B cell (primary cell): ENCODE results near the gene MPPE1. TPM values are rescaled to one million over a fixed set of nuclear protein-coding genes. Genes with fewer than 3 reads are reported as not detected.

Source experiments
- ATAC-seq: fragments of 200-7000 bp; cut with Tn5 transposase; one replicate; pipeline ENCODE4 v1.10.0; 2021; ENCODE audit warnings: low read depth, mild to moderate bottlenecking, moderate number of reproducible peaks, moderate library complexity
- CTCF ChIA-PET: fragments of 350-600 bp; sonication (Branson Sonifier 250); formaldehyde crosslinking; loops from one replicate; lab custom pipeline; 2021; ENCODE audit warnings: antibody characterized with exemption, inconsistent platforms; lab: Charles Lee
- POLR2A ChIA-PET: fragments of 350-600 bp; sonication (Branson Sonifier 250); formaldehyde crosslinking; loops from one replicate; lab custom pipeline; 2021; ENCODE audit warnings: antibody characterized with exemption; lab: Charles Lee
- DNase-seq: peaks from one replicate; pipeline ENCODE4 v3.0.0; 2013
- H2AFZ ChIP-seq: 2 replicates; pipeline ENCODE4 v1.6.1; 2012; ENCODE audit warnings: mild to moderate bottlenecking, low read depth, low read length; ENCODE audit not compliant: insufficient read depth, poor library complexity, severe bottlenecking
- H3K27ac ChIP-seq, 2 donors: 1 replicate in 1 of 2; 2 replicates in 1 of 2; pipeline ENCODE4 v1.5.1; 2012 to 2013; ENCODE audit warnings: low read length in 2 of 2, mild to moderate bottlenecking in 2 of 2, moderate library complexity in 1 of 2
- H3K27me3 ChIP-seq, 4 experiments: fragments of 200-600 bp in 1 of 4; sonication (generic) in 1 of 4; replicated peaks in 1 of 4; 1 replicate in 2 of 4; 2 replicates in 2 of 4; pipeline versions ENCODE4 v1.6.1 to v1.7.0; 2013 to 2016; ENCODE audit warnings: low read length in 3 of 4, mild to moderate bottlenecking in 2 of 4, mixed read lengths in 1 of 4, moderate library complexity in 1 of 4; ENCODE audit not compliant: insufficient read depth in 4 of 4, control insufficient read depth in 3 of 4; ENCODE audit errors: control extremely low read depth in 1 of 4
- H3K36me3 ChIP-seq, 2 experiments: replicated peaks in 1 of 2; 1 replicate in 1 of 2; 2 replicates in 1 of 2; pipeline versions ENCODE4 v1.6.1 to v1.7.1; 2013; ENCODE audit warnings: low read length in 1 of 2; ENCODE audit not compliant: insufficient read depth in 2 of 2, control insufficient read depth in 1 of 2; ENCODE audit errors: control extremely low read depth in 1 of 2, extremely low read depth in 1 of 2
- H3K4me1 ChIP-seq, 2 donors: fragments of 200-600 bp in 1 of 2; sonication (generic) in 1 of 2; 1 replicate in 1 of 2; 2 replicates in 1 of 2; pipeline versions ENCODE4 v1.5.1 to v1.6.1; 2013 to 2017; ENCODE audit warnings: low read length in 2 of 2; ENCODE audit not compliant: control insufficient read depth in 2 of 2, insufficient read depth in 2 of 2
- H3K4me2 ChIP-seq: replicated peaks from 2 replicates; pipeline ENCODE3; 2012; ENCODE audit warnings: mild to moderate bottlenecking, low read depth, low read length; ENCODE audit not compliant: poor library complexity, severe bottlenecking
- H3K4me3 ChIP-seq, 5 experiments: fragments of 200-600 bp in 1 of 5; sonication (generic) in 1 of 5; 1 replicate in 3 of 5; 2 replicates in 2 of 5; pipeline versions ENCODE4 v1.5.1 to v1.7.0; 2011 to 2016; ENCODE audit warnings: low read length in 4 of 5, mild to moderate bottlenecking in 4 of 5, low read depth in 2 of 5, control low read depth in 1 of 5, moderate library complexity in 1 of 5; ENCODE audit not compliant: insufficient read depth in 1 of 5; ENCODE audit errors: control extremely low read depth in 1 of 5, extremely low read depth in 1 of 5
- H3K79me2 ChIP-seq: fragments of 200-600 bp; sonication (generic); one replicate; pipeline ENCODE4 v1.6.0; 2016; ENCODE audit warnings: low read length; ENCODE audit not compliant: control insufficient read depth, insufficient read depth
- H3K9ac ChIP-seq: fragments of 200-600 bp; sonication (generic); 2 replicates; pipeline ENCODE4 v1.6.1; 2017; ENCODE audit warnings: mild to moderate bottlenecking, low read length, moderate library complexity
- H3K9me3 ChIP-seq, 3 donors: one replicate each; pipeline versions ENCODE4 v1.6.1 to v1.7.1; 2013; ENCODE audit warnings: low read length in 2 of 3; ENCODE audit not compliant: control insufficient read depth in 2 of 3, insufficient read depth in 1 of 3; ENCODE audit errors: control extremely low read depth in 1 of 3
- H4K20me1 ChIP-seq: 2 replicates; pipeline ENCODE4 v1.6.0; 2012; ENCODE audit warnings: mild to moderate bottlenecking, low read length; ENCODE audit not compliant: insufficient read depth, control insufficient read depth, poor library complexity, severe bottlenecking
- H3K27ac Mint-ChIP-seq: one replicate; pipeline ENCODE4 v1.8.0; 2021; ENCODE audit warnings: mixed read lengths
- H3K27me3 Mint-ChIP-seq: one replicate; pipeline ENCODE4 v1.8.0; 2021; ENCODE audit warnings: mixed read lengths
- H3K4me1 Mint-ChIP-seq: one replicate; pipeline ENCODE4 v1.8.0; 2021; ENCODE audit warnings: mixed read lengths
- H3K4me3 Mint-ChIP-seq: one replicate; pipeline ENCODE4 v1.8.0; 2021; ENCODE audit warnings: mixed read lengths
- H3K9me3 Mint-ChIP-seq: one replicate; pipeline ENCODE4 v1.8.0; 2022; ENCODE audit warnings: mixed read lengths; ENCODE audit not compliant: insufficient read depth
- CTCF ChIP-seq: fragments of 200-600 bp; IDR thresholded peaks from one replicate; pipeline ENCODE4 v1.8.0; 2022; ENCODE audit warnings: antibody characterized with exemption, mild to moderate bottlenecking
- EZH2 ChIP-seq: IDR thresholded peaks from 2 replicates; pipeline ENCODE4 v1.6.1; 2012; ENCODE audit warnings: borderline replicate concordance, low read depth, mild to moderate bottlenecking, moderate library complexity, low read length; ENCODE audit not compliant: insufficient read depth, poor library complexity, severe bottlenecking
- WGBS: methylation state at CpG from one replicate; pipeline ENCODE4 v1.1.5; 2013; ENCODE audit warnings: missing lambda C conversion rate; ENCODE audit not compliant: insufficient coverage; 5-methylcytosine and 5-hydroxymethylcytosine counted together
- intact Hi-C: fragments of 100-400 bp; cut with micrococcal nuclease; formaldehyde crosslinking; loops from one replicate; pipeline ENCODE4 v1.10.0; 2022
- polyA plus RNA-seq: library from polyadenylated mRNA; depleted of rRNA; stranded (reverse); fragments of >200 nt; gene quantifications from 2 replicates; pipeline ENCODE4 v1.2.3, GENCODE V29; 2012
- total RNA-seq, 2 donors: library from RNA; stranded (reverse); fragments of 120-200 nt in 1 of 2; gene quantifications; 1 replicate in 1 of 2; 2 replicates in 1 of 2; pipeline versions ENCODE4 v1.2.3 to v1.2.4, GENCODE V29; 2013 to 2022

The MPPE1 gene
- total and polyA plus RNA-seq, 2 donors (not counting 1 experiment from before 2014, with no cell fraction given) = 51.1 to 57.5 TPM

GRCh38 chr18:11866764-11867163 lies 41.4 kb downstream of the MPPE1 start:
- peaks cover 8% of the 10 kb centered on the region for H3K4me1 Mint-ChIP-seq
- ChIA-PET CTCF (no interaction called here), POLR2A (no interaction called here)
- intact Hi-C loops = no loop called here
- no peak overlapping the region for H3K27ac Mint-ChIP-seq
- no peaks in the 10 kb centered on the region for H3K79me2 ChIP-seq
- H3K9me3 ChIP-seq = no peaks in the 10 kb centered on the region
- no peak for ATAC-seq
- peaks cover 4 to 7% of the 10 kb centered on the region in 2 donors for H3K4me1 ChIP-seq
- peaks cover 29% of the 10 kb centered on the region for H3K27me3 Mint-ChIP-seq
- no peak overlapping the region for H3K4me3 ChIP-seq
- H3K36me3 ChIP-seq = no peaks in the 10 kb centered on the region
- 80% methylated on average over 4 of the region's 5 CpGs for WGBS
- no peak overlapping the region for H3K27ac ChIP-seq
- no peak overlapping the region for H2AFZ ChIP-seq
- H4K20me1 ChIP-seq = no peaks in the 10 kb centered on the region
- TF ChIP-seq CTCF (no peak), EZH2 (no peak)
- H3K9ac ChIP-seq = no peak overlapping the region
- H3K27me3 ChIP-seq = no peaks in the 10 kb centered on the region
- no peak overlapping the region for H3K4me3 Mint-ChIP-seq
- H3K4me2 ChIP-seq = no peak overlapping the region
- DNase-seq = no peak
- no peaks in the 10 kb centered on the region for H3K9me3 Mint-ChIP-seq

- TF ChIP-seq EZH2 = no peak
- TF ChIP-seq CTCF = no peak
- no peaks in the 10 kb centered on the region for H3K27me3 ChIP-seq
- peaks cover 26% of the 10 kb centered on the region for H3K27me3 Mint-ChIP-seq
- no peaks in the 10 kb centered on the region for H3K79me2 ChIP-seq
- H3K27ac Mint-ChIP-seq = no peak overlapping the region
- H3K36me3 ChIP-seq = no peaks in the 10 kb centered on the region
- no peaks in the 10 kb centered on the region for H3K9me3 Mint-ChIP-seq
- 97% methylated on average over 10 of the region's 10 CpGs for WGBS
- H3K4me1 ChIP-seq = peaks cover 4 to 7% of the 10 kb centered on the region in 2 donors
- intact Hi-C loops = no loop called here
- ChIA-PET CTCF (no interaction called here), POLR2A (no interaction called here)
- H4K20me1 ChIP-seq = no peaks in the 10 kb centered on the region
- ATAC-seq (no peak), DNase-seq (no peak)
- no peak overlapping the region for H3K4me2 ChIP-seq
- H3K4me3 Mint-ChIP-seq = no peak overlapping the region
- H3K9me3 ChIP-seq = no peaks in the 10 kb centered on the region
- no peak overlapping the region for H2AFZ ChIP-seq
- no peak overlapping the region for H3K4me3 ChIP-seq
- no peak overlapping the region for H3K27ac ChIP-seq
- peaks cover 6% of the 10 kb centered on the region for H3K4me1 Mint-ChIP-seq
- no peak overlapping the region for H3K9ac ChIP-seq
These were observed 41.8 kb downstream of the MPPE1 start for GRCh38 chr18:11866329-11866728.
